Tibial nerve (tissue), 3 donors: ENCODE results near the gene LRRC8E.

Experiments used
- CTCF ChIP-seq, 5 experiments: fragments of 200-600 bp in 3 of 5; fragments of 450-650 bp in 2 of 5; sonication (generic) in 3 of 5; IDR thresholded peaks; one replicate each; pipeline ENCODE4 v1.5.1; 2016 to 2019; ENCODE audit warnings: antibody characterized with exemption in 5 of 5, mild to moderate bottlenecking in 3 of 5, moderate library complexity in 2 of 5
- POLR2A ChIP-seq, 2 donors: fragments of 450-650 bp; IDR thresholded peaks; one replicate each; pipeline ENCODE4 v1.6.1; 2017; ENCODE audit warnings: antibody characterized with exemption in 2 of 2, mild to moderate bottlenecking in 2 of 2, moderate library complexity in 2 of 2

GRCh38 chr19:7887408-7888144 lies 734 bp upstream of the LRRC8E start:
- no peak for TF ChIP-seq CTCF (IDR thresholded peaks at IDR 0.05)
- no peak for TF ChIP-seq POLR2A (IDR thresholded peaks at IDR 0.05)
